Rectal smooth muscle tissue (tissue), 1 donor: ENCODE results near the gene LASP1.
"Not testable (repeated sequence)": the region's sequence is repeated elsewhere in the genome, so short reads cannot be mapped to it uniquely, and the experiment has no call there.

Source experiments
- H3K27ac ChIP-seq: one replicate; pipeline ENCODE4 v1.7.0; 2013; ENCODE audit warnings: low read depth, low read length, inconsistent platforms
- H3K27me3 ChIP-seq: one replicate; pipeline ENCODE4 v1.7.0; 2013; ENCODE audit warnings: low read length; ENCODE audit not compliant: control insufficient read depth, insufficient read depth
- H3K36me3 ChIP-seq: one replicate; pipeline ENCODE4 v1.7.0; 2013; ENCODE audit warnings: low read length; ENCODE audit not compliant: control insufficient read depth, insufficient read depth
- H3K4me1 ChIP-seq: one replicate; pipeline ENCODE4 v1.7.0; 2013; ENCODE audit warnings: low read length; ENCODE audit not compliant: control insufficient read depth, insufficient read depth
- H3K4me3 ChIP-seq: one replicate; pipeline ENCODE4 v1.7.0; 2013; ENCODE audit warnings: low read length
- H3K9ac ChIP-seq: one replicate; pipeline ENCODE4 v1.7.0; 2013; ENCODE audit warnings: low read length

The LASP1 gene

DNA sequence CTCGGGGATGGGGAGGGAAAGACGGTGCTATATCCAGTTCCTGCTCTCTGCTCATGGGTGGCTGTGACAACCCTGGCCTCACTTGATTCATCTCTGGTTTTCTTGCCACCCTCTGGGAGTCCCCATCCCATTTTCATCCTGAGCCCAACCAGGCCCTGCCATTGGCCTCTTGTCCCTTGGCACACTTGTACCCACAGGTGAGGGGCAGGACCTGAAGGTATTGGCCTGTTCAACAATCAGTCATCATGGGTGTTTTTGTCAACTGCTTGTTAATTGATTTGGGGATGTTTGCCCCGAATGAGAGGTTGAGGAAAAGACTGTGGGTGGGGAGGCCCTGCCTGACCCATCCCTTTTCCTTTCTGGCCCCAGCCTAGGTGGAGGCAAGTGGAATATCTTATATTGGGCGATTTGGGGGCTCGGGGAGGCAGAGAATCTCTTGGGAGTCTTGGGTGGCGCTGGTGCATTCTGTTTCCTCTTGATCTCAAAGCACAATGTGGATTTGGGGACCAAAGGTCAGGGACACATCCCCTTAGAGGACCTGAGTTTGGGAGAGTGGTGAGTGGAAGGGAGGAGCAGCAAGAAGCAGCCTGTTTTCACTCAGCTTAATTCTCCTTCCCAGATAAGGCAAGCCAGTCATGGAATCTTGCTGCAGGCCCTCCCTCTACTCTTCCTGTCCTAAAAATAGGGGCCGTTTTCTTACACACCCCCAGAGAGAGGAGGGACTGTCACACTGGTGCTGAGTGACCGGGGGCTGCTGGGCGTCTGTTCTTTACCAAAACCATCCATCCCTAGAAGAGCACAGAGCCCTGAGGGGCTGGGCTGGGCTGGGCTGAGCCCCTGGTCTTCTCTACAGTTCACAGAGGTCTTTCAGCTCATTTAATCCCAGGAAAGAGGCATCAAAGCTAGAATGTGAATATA, 50.8 kb downstream of the LASP1 start:
- H3K4me1 ChIP-seq = peaks cover 25% of the 10 kb centered on the region
- H3K9ac ChIP-seq = no peak overlapping the region
- H3K27me3 ChIP-seq = no peaks in the 10 kb centered on the region
- peaks cover 22% of the 10 kb centered on the region for H3K36me3 ChIP-seq
- H3K4me3 ChIP-seq = no peak overlapping the region
- H3K27ac ChIP-seq = peak overlapping the region; percentile 66

DNA sequence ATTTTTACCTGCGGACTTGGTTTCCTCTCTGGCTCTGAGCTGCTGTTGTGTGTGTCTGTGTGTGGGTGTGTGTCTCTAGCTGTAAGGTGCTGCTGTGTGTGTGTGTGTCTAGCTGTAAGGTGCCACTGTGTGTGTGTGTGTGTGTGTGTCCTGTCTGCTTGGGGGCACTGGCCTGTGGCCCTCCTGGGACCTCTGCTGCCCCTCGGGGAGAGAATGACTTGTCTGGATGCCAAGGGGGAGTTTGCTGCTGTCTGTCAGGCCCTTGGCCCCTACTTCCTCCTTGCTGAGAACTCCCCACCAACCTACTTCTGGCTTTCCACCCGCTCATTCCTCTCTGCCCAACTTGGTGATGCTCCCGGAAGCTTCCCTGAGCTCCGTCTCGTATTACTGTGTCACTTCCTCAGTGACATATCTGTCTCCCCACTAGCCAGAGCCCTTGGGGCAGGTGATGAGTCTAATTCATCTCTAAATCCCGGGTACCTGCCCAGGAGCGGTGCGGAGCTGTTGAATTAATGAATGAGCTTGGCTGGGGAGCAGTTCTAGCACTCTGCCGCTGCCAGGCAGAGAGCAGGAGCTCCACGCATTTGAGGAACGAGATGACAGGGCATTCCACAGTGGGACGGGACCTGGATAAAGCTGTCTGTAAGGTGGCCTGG, 52.0 kb downstream of the LASP1 start:
- Histone ChIP-seq H3K9ac (peak overlapping the region; percentile 21), H3K4me3 (no peak overlapping the region), H3K27ac (peak overlapping the region; percentile 77), H3K27me3 (no peaks in the 10 kb centered on the region), H3K4me1 (peaks cover 33% of the 10 kb centered on the region), H3K36me3 (peaks cover 19% of the 10 kb centered on the region)

DNA sequence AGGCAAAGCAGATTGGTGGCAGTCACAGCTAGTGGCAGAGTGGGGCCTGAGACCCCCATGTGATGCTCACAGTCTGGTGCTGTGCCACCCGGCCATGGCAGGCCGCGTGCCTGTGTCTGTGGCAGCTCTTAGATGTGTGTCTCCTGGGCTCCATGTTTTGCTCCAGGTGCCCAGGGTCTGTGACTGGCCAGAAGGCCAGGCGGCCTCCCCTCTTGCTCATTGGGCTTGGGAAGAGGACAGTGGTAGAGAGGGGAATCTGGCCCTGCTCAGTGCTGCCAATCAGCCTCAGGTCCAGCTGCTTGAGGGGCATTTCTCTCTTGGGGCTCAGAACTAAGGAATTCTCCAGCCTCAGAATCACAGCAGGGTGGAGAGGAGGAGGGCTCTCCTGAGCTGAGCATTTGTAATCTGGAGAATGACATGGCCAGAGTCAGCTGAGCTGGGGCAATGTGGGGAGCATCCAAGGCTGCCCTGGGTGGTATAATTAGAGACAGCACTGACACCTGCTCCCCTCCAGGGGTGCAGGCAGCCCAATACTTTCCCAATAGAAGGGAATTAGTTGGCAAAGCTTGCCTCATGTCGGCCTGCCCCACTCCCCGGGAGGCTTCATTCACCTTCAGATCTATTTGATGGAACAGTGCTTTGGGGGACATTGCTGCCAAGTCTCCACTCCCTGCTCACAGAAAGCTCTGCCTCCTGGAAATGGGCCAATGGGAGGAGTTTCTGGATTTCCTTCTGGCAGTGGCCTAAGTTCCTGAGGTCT, 52.9 kb downstream of the LASP1 start:
- Histone ChIP-seq H3K4me3 (no peak overlapping the region), H3K4me1 (peaks cover 33% of the 10 kb centered on the region), H3K27ac (peak overlapping the region; percentile 77), H3K27me3 (no peaks in the 10 kb centered on the region), H3K36me3 (peaks cover 15% of the 10 kb centered on the region), H3K9ac (no peak overlapping the region)

DNA sequence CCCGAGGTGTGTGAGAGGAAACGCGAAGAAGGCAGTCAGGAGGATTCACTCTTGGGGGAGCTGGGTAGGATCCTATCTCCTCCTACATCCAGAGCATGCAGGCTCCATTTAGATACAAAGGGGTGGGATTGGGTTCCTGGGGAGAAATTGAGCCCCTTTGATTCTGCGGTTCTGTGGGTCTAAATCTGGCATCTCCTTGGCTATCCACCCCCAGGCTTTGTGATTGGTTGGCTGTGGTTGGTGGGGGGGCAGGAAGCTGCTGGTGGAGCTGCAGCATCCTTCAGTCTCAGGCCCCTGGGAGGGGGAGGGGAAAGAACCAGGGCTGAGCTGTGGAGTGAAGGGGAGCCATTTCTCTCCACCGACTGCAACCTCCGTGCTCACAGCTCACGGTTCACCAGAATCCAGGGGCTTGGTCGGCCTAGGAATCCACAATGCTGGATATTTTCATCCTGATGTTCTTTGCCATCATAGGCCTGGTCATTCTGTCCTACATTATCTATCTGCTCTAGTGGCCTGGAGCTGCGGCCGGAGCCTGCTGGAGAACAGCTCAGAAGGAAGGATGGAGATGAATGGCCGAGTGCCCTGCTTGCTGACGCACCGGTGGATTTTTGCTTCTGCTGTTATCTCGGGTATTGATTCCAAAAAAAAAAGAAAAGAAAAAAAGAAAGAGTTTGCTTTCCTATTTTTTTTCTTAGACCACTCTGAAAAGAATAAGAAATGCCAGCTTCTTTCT, 55.6 kb downstream of the LASP1 start, which contains the start of gene LASP1NB:
Gene LASP1NB, plus strand, starts transcription at position 352 of the 733 bp plus-strand sequence.
- Histone ChIP-seq H3K27ac (no peak within 1 kb of the TSS), H3K4me3 (peak within 1 kb of the TSS; percentile 51), H3K4me1 (peaks cover 28% of the 10 kb centered on the region), H3K36me3 (no peaks in the 10 kb centered on the region), H3K27me3 (no peaks in the 10 kb centered on the region), H3K9ac (no peak within 1 kb of the TSS)

DNA sequence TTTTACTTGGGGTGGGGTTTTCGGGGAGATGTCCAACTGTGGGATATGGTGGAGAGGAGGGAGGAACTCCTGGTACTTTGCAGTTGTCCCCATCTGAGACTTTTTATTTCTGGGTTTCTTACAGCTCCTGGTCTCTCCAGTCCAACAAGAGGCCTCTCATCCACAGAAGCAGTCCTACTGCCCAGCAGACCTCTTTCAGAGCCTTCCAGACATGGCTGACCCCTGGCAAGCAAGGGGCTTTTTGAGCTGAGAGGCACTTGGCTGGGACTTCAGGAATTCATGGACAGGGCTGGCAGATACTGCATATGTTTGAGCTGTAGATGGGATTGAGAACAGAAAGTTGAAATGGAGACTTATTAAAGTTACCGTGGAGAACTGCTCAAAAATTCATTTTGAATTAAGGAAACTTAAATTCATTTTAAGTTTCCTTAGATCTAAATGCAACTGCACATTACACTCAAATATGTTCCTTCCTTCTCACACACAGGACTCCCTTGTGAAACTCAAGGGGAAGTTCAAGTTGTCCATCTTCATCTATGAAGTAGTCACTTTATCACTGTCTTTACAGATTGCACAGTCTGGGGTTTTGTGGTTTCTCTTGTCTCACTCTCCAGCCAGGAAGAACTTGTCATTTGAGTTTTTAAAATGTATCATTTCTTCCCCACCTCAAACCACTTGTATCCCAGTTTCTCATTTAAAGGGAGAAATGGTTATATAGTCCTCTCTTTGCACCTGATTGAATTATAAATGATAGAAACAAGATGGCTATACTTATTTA, 56.6 kb downstream of the LASP1 start:
- Histone ChIP-seq H3K36me3 (no peaks in the 10 kb centered on the region), H3K27me3 (no peaks in the 10 kb centered on the region), H3K27ac (no peak overlapping the region), H3K9ac (no peak overlapping the region), H3K4me1 (peaks cover 23% of the 10 kb centered on the region), H3K4me3 (no peak overlapping the region)

DNA sequence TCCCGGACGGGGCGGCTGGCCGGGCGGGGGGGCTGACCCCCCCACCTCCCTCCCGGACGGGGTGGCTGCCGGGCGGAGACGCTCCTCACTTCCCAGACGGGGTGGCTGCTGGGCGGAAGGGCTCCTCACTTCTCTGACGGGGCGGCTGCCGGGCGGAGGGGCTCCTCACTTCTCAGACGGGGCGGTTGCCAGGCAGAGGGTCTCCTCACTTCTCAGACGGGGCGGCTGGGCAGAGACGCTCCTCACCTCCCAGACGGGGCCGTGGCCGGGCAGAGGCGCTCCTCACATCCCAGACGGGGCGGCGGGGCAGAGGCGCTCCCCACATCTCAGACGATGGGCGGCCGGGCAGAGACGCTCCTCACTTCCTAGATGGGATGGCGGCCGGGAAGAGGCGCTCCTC, 60.9 kb downstream of the LASP1 start:
- not testable (repeated sequence) for H3K27me3 ChIP-seq, H3K36me3 ChIP-seq, H3K9ac ChIP-seq, H3K4me3 ChIP-seq, H3K27ac ChIP-seq, H3K4me1 ChIP-seq

DNA sequence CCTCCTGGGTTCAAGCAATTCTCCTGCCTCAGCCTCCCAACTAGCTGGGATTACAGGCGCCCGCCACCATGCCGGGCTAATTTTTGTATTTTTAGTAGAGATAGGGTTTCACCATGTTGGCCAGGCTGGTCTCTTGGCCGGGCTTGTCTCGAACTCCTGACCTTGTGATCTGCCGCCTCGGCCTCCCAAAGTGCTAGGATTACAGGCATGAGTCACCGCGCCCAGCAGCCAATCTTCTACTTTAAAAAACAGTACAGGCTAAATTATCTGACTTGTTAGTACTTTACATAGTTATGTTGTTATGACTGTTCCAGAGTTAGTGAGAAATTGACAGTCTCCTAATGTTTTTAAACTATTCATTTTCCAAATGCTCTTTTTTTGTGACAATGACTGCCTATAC, 64.1 kb downstream of the LASP1 start:
- H3K4me3 ChIP-seq, H3K36me3 ChIP-seq, H3K27ac ChIP-seq, H3K4me1 ChIP-seq, H3K9ac ChIP-seq, H3K27me3 ChIP-seq: not testable (repeated sequence)

DNA sequence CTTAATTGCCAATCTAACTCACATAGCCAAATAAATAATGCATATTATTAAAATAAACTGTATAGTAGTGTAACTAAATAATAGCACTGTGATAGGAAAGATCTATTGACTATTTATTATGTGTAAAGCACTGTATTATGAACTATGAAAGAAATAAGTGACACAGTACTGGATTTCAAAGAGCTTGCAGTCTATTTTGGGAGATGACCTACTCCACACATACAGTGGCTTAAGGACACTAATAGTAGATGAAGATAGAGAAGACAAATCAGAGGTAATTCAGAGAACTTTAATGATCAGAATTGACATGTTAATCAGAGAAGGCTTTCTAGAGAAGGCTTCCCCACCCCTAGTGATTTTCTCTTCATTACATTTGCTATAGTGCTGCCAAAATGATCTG, 70.1 kb downstream of the LASP1 start:
- Histone ChIP-seq H3K4me1 (peaks cover 2% of the 10 kb centered on the region), H3K9ac (no peak overlapping the region), H3K27ac (no peak overlapping the region), H3K27me3 (no peaks in the 10 kb centered on the region), H3K36me3 (no peaks in the 10 kb centered on the region), H3K4me3 (no peak overlapping the region)

DNA sequence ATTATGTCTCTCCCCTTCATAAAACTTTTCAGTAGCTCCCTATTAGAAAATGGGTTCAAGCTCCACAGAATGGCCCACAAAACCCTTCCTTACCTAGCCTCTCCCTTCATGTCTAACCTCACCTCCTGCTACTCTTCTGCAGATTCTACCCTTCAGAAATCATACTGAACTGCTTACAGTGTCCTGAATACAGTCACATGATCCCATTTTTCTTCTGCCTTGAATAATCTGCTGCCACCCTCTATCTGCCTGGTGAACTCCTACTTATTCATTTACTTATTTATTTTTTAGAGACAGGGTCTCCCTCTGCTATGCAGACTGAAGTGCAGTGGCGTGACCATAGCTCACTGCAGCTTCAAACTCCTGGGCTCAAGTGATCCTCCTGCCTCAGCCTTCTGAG, 70.5 kb downstream of the LASP1 start:
- no peaks in the 10 kb centered on the region for H3K36me3 ChIP-seq
- no peaks in the 10 kb centered on the region for H3K27me3 ChIP-seq
- no peak overlapping the region for H3K27ac ChIP-seq
- H3K9ac ChIP-seq = no peak overlapping the region
- H3K4me1 ChIP-seq = peaks cover 2% of the 10 kb centered on the region
- no peak overlapping the region for H3K4me3 ChIP-seq

DNA sequence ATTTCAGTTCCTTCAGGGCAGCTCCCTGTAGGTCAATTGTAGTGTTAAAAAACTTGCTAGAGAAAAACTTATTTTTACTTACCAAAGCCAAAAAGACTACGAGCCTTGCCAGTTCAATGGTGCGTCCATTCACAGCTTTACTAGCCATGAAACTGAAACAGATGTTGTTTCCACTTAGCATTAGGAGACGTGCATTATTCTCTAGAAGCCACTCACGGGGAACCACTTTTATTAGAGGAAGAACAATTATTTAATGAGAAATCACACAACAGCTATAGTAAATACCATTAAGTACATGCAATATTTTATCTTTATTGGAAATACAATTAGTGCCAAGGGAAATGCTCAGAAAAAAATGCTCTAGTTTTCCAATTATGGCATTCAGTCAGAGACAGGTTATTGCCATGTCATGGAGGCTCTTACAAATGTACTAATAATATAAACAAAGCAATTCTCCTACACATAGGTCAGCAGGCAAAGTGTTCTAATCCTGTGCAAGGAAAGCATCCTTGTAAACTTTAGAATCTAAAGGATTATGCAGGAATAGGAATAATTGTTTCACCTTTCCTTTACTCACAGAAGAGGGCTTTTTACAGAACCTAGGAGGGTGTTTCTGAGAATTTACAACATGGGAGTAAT, 73.0 kb downstream of the LASP1 start:
- no peak overlapping the region for H3K4me3 ChIP-seq
- H3K9ac ChIP-seq = no peak overlapping the region
- H3K4me1 ChIP-seq = peaks cover 2% of the 10 kb centered on the region
- no peaks in the 10 kb centered on the region for H3K27me3 ChIP-seq
- H3K27ac ChIP-seq = no peak overlapping the region
- H3K36me3 ChIP-seq = no peaks in the 10 kb centered on the region

DNA sequence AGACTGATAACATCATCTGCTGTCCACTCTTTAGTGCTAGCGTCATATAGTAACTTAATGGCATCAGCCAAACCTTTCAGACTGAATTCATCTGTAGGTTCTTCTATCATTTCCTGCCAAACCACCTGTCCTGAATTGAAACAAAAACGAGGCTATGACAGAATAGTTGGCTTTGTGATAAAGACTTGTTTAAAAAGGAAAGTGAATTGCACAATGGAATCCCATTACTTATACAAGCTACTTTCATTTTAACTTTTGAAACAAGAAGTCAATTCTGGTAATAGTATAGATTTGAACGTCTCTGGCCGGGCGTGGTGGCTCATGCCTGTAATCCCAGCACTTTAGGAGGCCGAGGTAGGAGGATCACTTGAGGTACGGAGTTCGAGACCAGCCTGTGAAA, 73.7 kb downstream of the LASP1 start:
- Histone ChIP-seq H3K27me3 (no peaks in the 10 kb centered on the region), H3K4me1 (peaks cover 2% of the 10 kb centered on the region), H3K36me3 (no peaks in the 10 kb centered on the region), H3K4me3 (no peak overlapping the region), H3K27ac (no peak overlapping the region), H3K9ac (no peak overlapping the region)
